GM21515 (cell line): Measurements from ENCODE around the gene CACNG4.
"Not testable (repeated sequence)": the region's sequence is repeated elsewhere in the genome, so short reads cannot be mapped to it uniquely, and the experiment has no call there.

ENCODE experiments used
- ATAC-seq: cut with Tn5 transposase; IDR thresholded peaks from one replicate; pipeline ENCODE4 v1.9.1; 2021; ENCODE audit not compliant: unreplicated experiment

Gene CACNG4

DNA sequence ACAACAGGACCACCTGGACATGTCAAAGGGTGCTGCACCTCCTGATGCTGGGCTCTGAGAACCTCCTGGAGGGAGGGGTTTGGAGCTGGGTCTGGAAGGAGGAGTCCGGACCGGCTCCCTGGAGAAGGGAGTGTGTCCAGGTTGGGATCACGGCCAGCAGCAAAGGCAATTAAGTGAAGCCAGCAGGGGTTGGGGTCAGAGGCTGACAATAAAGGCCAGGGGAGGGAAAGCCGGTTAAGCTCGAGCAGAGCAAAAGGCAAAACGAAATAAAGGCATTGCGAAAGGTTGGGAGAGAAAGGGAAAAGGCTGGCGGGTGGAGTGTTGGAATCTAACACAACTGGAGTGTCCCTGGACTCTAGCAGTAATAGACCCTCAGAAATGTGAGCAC, 992 bp upstream of the CACNG4 start:
- ATAC-seq, result no peak

- no peak for ATAC-seq
These were observed 658 bp downstream of the CACNG4 start for GRCh38 chr17:66964930-66965800.

GRCh38 chr17:66965801-66966262, 1.3 kb downstream of the CACNG4 start:
- ATAC-seq, result no peak

DNA sequence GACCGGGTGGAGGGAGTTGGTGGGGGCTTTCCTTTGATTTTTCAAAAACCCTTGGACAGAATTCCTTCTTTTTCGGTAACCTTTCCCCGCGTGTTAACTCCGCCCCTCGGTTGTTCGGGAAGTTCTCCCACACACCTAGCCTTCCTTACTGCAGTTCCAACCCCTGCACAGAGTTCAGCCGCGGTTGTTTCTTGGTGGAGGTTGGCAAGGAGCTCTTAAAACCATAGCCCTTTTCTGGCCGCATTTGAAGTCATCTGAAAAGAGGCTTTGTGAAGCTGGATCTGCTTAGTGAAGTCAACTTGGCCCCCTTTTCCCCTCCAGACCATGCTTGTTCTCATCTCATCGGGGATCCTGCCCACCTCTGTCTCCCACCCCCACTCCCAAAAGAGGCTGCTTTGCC, 1.8 kb downstream of the CACNG4 start:
- no peak for ATAC-seq

DNA sequence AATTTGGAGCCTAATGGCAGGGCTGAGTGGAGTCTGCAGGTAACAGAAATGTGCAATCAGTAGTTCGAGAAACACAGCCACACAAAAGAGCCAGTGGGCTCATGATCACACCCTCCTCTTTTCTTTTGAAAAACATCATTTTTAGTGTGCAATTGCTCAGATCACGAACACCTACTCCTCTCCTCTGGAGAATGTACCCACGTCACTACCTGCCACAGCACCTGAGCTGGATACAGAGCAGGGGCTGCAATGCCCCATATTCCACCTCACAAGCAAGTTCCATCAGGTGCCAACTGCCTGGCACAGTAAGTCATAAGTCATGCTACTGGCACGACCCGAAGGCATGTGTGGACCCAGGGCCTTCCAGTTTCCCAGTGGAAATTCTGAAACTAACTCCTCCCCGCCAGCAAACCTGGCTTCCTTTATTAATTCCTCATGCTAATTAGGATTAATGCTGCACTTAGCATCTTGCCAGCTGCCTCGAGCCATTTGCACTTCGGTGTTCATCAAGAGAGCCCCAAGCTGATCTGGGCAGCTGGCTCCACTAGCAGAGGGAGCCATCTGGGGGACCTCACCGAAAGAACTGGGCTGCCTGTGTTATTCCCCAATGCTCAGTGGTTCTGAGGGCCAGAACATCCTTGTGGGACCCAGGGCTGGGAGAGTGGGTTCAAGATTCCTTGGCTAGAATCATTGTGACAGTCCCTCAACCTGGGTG, 2.4 kb downstream of the CACNG4 start:
- no peak for ATAC-seq

DNA sequence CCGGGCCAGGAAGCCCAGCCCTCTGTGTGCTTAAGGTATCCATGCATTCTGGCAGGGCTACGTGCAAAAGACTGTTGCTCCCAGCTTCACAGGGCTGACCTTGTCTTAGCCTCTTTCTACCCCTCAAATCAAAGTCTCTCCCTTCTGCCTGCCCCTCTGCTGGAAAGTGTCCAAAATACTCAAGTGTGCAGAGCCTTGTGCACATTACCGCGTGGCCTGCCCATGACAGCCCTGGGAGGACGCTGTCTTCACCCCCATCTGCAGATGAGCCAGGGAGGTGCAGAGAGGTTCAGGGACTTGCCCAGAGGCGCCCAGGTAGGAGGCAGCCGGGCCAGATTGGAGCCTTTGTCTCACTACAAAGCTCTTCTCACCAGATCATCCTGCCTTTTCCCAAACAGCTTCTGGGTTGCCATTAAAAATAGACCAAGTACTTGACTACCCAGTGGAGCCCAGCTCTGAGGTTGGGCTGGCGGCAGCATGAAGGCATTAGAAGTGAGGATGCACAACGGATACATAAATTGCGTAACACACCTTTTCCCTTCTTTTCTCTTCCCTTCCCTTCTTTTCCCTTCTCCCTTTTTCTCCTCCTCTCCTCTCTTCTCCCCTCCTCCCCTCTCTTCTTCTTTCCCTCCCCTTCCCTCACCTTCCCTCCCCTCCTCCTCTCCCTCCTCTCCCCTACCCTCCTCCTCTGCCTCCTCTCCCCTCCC, 3.5 kb downstream of the CACNG4 start:
- no peak for ATAC-seq

- ATAC-seq, result no peak
These were observed 4.4 kb downstream of the CACNG4 start for GRCh38 chr17:66968916-66969315.

GRCh38 chr17:66970140-66970539, 5.6 kb downstream of the CACNG4 start:
- ATAC-seq, result no peak

DNA sequence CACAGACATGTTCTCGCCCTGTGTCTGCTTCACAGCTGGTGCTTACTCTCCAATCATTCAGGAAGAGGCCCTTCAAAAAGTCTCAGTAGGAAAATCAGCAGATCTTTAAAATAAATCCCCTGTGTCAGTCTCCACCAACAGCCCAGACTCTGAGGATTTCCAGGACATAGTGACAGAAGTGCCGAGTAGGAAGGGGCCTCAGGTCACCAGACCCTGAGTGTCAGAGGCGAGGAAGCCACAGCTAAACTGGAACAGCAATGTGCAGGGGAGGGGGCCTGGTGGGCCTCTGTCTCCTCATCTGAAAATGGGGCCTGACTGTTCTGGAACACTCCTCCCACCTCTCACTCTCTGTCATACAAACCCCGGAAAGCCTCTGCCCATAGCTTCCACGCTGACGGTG, 6.3 kb downstream of the CACNG4 start:
- ATAC-seq, result no peak

- no peak for ATAC-seq
These were observed 6.8 kb downstream of the CACNG4 start for GRCh38 chr17:66971264-66971663.

DNA sequence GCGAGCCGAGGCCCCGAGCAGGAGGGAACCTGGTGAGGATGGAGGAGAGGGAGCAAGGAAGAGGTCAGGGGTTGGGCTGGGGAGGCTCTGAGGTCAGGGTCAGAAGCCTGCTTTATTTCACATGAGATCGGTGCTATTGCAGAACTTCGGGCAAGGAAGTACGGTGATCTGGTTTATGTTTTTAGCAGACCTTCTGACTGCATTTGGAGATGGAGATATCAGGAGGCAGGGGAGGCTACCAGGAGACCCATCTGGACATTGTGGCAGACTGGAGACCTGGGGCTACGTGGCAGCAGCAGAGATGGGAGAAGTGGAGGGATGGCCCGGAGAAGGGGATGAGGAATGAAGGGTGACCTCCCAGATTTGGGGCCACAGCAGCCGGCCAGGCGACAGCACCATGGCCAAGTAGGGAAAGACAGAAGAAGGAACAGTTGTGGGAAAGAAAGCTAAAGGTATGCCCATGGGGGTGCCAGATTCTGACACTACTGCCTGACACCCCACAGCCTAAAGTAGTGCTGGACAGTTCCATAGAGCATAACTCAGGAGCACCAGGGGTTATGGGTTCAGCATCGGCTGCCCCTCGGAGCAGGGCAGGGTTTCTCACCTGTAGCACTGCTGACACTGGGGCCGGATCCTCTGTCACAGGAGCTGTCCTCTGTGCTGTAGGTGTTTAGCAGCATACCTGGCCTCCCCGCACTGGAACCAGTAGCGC, 7.4 kb downstream of the CACNG4 start:
- no peak for ATAC-seq

DNA sequence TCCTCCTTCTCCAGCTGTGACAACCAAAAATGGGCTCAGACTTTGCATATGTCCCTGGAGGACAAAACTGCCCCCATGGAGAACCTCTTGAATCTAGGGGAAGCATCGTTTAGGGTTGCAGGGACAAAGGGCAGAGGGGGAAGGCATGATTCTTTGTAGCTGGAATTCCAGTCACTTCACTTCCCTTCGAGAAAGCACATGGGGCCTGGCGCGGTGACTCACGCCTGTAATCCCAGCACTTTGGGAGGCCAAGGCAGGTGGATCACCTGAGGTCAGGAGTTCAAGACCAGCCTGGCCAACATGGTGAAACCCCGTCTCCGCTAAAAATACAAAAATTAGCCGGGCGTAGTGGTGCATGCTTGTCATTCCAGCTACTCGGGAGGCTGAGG, 7.9 kb downstream of the CACNG4 start:
- not testable (repeated sequence) for ATAC-seq

DNA sequence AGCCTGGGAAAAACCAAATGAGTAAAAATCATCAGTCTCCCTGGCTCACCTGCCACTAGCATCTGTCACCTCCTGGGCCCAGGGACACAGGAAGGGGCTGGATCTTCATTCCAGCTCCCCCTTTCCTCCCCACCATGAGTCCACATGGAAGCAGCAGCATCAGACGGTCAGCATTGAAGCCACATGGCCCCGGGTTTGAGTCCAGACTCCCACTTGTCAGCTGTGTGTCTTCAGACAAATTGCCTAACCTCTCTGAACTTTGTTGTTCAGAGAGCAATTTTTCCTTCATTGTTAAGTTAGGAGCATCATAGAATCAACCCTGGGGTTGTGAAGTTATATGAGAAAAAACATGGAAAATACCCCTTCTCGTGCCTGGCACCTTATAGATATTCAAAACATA, 10.7 kb downstream of the CACNG4 start:
- no peak for ATAC-seq

DNA sequence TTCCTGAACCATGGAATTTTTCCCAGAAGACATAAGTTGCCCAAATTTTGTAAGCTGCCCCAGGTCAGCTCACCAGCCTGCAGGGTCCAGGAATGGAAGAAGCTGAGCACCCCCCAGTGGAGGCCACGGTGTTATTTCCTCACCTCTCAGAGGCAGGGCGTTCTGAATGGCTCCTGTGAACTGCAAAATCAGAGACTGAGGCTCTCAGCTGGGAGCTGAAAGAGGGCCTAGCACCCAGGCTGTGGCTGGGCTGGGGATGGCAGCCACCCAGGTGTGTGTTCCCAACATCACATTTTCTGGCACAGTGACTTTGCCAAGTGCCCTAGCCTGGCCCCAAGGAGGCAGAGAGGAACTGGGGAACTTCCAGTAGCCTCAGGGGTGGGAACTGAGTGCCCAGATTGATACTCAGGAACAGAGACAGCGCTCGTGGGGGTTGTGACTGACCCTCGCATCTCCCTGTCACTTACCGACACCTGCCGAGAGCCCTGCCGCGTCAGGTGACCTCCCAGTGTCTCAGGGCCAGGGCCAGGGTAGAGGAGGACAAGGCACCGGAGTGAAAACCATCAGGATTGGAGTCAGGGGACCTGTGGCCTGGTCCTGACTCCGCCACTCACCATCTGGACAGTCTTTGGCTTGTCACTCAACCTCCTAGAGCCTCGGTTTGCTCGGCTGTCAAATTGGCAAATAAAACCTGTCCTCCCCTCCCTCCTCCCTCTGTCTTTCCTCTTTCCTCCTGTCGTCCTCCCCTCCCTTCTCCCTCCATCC, 11.3 kb downstream of the CACNG4 start:
- ATAC-seq, result no peak

DNA sequence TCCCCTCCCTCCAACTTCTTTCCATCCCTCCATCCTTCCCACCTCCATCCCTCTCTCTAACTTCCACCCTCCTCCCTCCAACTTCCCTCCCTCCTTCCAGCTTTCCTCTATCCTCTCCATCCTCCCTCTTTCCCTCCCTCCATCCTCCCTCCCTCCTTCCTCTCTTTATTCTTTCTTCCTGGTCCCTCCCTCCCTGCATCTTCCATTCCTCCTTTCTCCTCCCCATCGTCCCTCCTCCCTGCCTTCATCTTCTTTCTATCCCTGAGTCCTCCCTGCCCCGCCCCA, 11.8 kb downstream of the CACNG4 start:
- no peak for ATAC-seq

DNA sequence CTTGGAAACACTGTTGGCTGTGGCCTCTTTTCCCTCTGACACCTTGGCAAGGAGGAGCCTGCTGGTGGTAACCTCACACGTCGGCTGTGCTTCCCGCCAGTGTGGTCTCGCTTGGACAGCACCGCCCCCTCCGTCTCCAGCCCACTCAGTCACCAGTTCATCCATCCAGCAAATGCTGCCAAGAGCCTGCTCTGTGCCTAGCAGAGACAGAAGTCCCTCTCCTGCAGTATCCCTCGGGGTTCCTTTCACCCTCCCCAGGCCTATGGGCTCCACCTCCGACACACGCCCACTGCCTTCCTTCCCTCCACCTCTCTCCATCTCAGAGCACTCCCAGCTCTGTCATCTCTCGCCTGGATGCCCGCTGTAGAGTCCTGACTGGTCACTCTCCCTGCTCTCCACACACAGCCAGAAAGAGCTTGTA, 12.3 kb downstream of the CACNG4 start:
- no peak for ATAC-seq

GRCh38 chr17:66978514-66979061, 14.1 kb downstream of the CACNG4 start:
- ATAC-seq, result no peak

- no peak for ATAC-seq
These were observed 16.4 kb downstream of the CACNG4 start for GRCh38 chr17:66980896-66981295.

GRCh38 chr17:66981983-66982508, 17.5 kb downstream of the CACNG4 start:
- ATAC-seq, result no peak

- no peak for ATAC-seq
These were observed 19.0 kb downstream of the CACNG4 start for GRCh38 chr17:66983414-66984021.
